HG03175 (cell line): ENCODE results near the gene HLA-DRA.

Experiments used
- ATAC-seq: cut with Tn5 transposase; IDR thresholded peaks from one replicate; pipeline ENCODE4 v1.9.1; 2021; ENCODE audit warnings: mild to moderate bottlenecking, moderate library complexity; ENCODE audit not compliant: unreplicated experiment

HLA-DRA gene

GRCh38 chr6:32439602-32440214, at the start of gene HLA-DRA:
Gene HLA-DRA (plus strand): TSS chr6:32439887. CDS start chr6:32439951, 64 bp downstream.
- peak; percentile 80 for ATAC-seq

- ATAC-seq: no peak
Measured at GRCh38 chr6:32391505-32391904, 48.2 kb upstream of the HLA-DRA start.

GRCh38 chr6:32393665-32394420, 45.8 kb upstream of the HLA-DRA start:
- no peak for ATAC-seq

- ATAC-seq: no peak
Measured at GRCh38 chr6:32396028-32396427, 43.7 kb upstream of the HLA-DRA start.

GRCh38 chr6:32397252-32397920, 42.3 kb upstream of the HLA-DRA start:
- peak; percentile 60 for ATAC-seq

- no peak for ATAC-seq
Measured at GRCh38 chr6:32401284-32401963, 38.3 kb upstream of the HLA-DRA start.

- no peak for ATAC-seq
Measured at GRCh38 chr6:32402812-32403211, 36.9 kb upstream of the HLA-DRA start.

GRCh38 chr6:32405656-32406055, 34.0 kb upstream of the HLA-DRA start:
- no peak for ATAC-seq

GRCh38 chr6:32406197-32406596, 33.5 kb upstream of the HLA-DRA start:
- no peak for ATAC-seq

GRCh38 chr6:32406857-32407256, 32.8 kb upstream of the HLA-DRA start, which contains the start of gene BTNL2:
Gene BTNL2 (minus strand): TSS chr6:32407181. CDS start chr6:32407123, 58 bp downstream.
- no peak for ATAC-seq

- ATAC-seq: no peak
Measured at GRCh38 chr6:32410906-32411305, 28.8 kb upstream of the HLA-DRA start.

GRCh38 chr6:32411566-32412327, 27.9 kb upstream of the HLA-DRA start:
- no peak for ATAC-seq

- no peak for ATAC-seq
Measured at GRCh38 chr6:32413427-32414047, 26.1 kb upstream of the HLA-DRA start.

GRCh38 chr6:32415521-32416019, 24.1 kb upstream of the HLA-DRA start:
- ATAC-seq: no peak

- ATAC-seq: no peak
Measured at GRCh38 chr6:32416036-32416435, 23.7 kb upstream of the HLA-DRA start.

- ATAC-seq: no peak
Measured at GRCh38 chr6:32424589-32425300, 14.9 kb upstream of the HLA-DRA start.

- ATAC-seq: no peak
Measured at GRCh38 chr6:32426338-32426737, 13.3 kb upstream of the HLA-DRA start.

GRCh38 chr6:32427218-32427617, 12.5 kb upstream of the HLA-DRA start:
- ATAC-seq: no peak

- ATAC-seq: no peak
Measured at GRCh38 chr6:32427934-32428474, 11.7 kb upstream of the HLA-DRA start.
